OCI-LY7 (cell line): Measurements from ENCODE around the gene SLC6A16.

Experiments used
- CTCF ChIP-seq: fragments of 200-600 bp; sonication (generic); conservative IDR thresholded peaks from 2 replicates; pipeline ENCODE4 v1.5.1; 2014; ENCODE audit warnings: mild to moderate bottlenecking, antibody characterized with exemption, low read length, moderate library complexity, mixed read lengths
- EZH2phosphoT487 ChIP-seq: fragments of 200-600 bp; sonication (generic); IDR thresholded peaks from 2 replicates; pipeline ENCODE4 v1.6.1; 2018; ENCODE audit warnings: low read depth, borderline replicate concordance, mild to moderate bottlenecking, mixed run types, antibody characterized with exemption, low read length, moderate library complexity, mixed read lengths

GRCh38 chr19:49326165-49326704 is 1.2 kb upstream of the SLC6A16 start:
- TF ChIP-seq CTCF (no peak), EZH2phosphoT487 (no peak)
